Liver (tissue), 9 donors: ENCODE results near the gene ITGA11. TPM values are rescaled to one million over a fixed set of nuclear protein-coding genes. Genes with fewer than 3 reads are reported as not detected.
A peak's percentile ranks its signal among the peaks of the same experiment; 100 is the strongest.

Source experiments
- DNase-seq: peaks from one replicate; pipeline ENCODE4 v3.0.0-alpha.2; 2017; ENCODE audit warnings: low spot score
- H3K27ac ChIP-seq, 2 donors: one replicate each; pipeline ENCODE4 v1.7.0; 2013; ENCODE audit warnings: inconsistent platforms in 2 of 2, low read length in 2 of 2, control low read depth in 1 of 2, low read depth in 1 of 2, mild to moderate bottlenecking in 1 of 2
- H3K27me3 ChIP-seq, 4 donors: one replicate each; pipeline versions ENCODE4 v1.6.1 to v1.7.0; 2013; ENCODE audit warnings: low read length in 3 of 4, inconsistent platforms in 1 of 4, mild to moderate bottlenecking in 1 of 4, moderate library complexity in 1 of 4; ENCODE audit not compliant: control insufficient read depth in 4 of 4, insufficient read depth in 4 of 4
- H3K36me3 ChIP-seq, 4 donors: one replicate each; pipeline versions ENCODE4 v1.6.1 to v1.7.0; 2013; ENCODE audit warnings: low read length in 3 of 4, mild to moderate bottlenecking in 3 of 4, low read depth in 1 of 4, moderate library complexity in 1 of 4; ENCODE audit not compliant: control insufficient read depth in 4 of 4, insufficient read depth in 3 of 4
- H3K4me1 ChIP-seq, 4 donors: one replicate each; pipeline versions ENCODE4 v1.6.1 to v1.7.0; 2013; ENCODE audit warnings: low read length in 3 of 4, mild to moderate bottlenecking in 3 of 4, moderate library complexity in 1 of 4; ENCODE audit not compliant: control insufficient read depth in 4 of 4, insufficient read depth in 4 of 4
- H3K4me3 ChIP-seq, 3 donors: one replicate each; pipeline versions ENCODE4 v1.6.1 to v1.7.0; 2013; ENCODE audit warnings: low read length in 3 of 3, control low read depth in 1 of 3, low read depth in 1 of 3, mild to moderate bottlenecking in 1 of 3
- H3K9ac ChIP-seq, 2 donors: one replicate each; pipeline ENCODE4 v1.7.0; 2013; ENCODE audit warnings: low read length in 2 of 2, mild to moderate bottlenecking in 2 of 2, moderate library complexity in 2 of 2, control low read depth in 1 of 2, low read depth in 1 of 2
- H3K9me3 ChIP-seq, 4 donors: one replicate each; pipeline versions ENCODE4 v1.6.1 to v1.7.0; 2013; ENCODE audit warnings: low read length in 3 of 4; ENCODE audit not compliant: control insufficient read depth in 4 of 4
- ATF3 ChIP-seq: IDR thresholded peaks from 2 replicates; pipeline ENCODE4 v1.6.1; 2016; ENCODE audit warnings: antibody characterized with exemption
- CTCF ChIP-seq: fragments of 150-350 bp; IDR thresholded peaks from 2 replicates; pipeline ENCODE4 v1.5.1; 2017; ENCODE audit warnings: improper control_type of control experiment, low read depth, low read length; ENCODE audit not compliant: missing input control
- FOXA2 ChIP-seq: IDR thresholded peaks from 2 replicates; pipeline ENCODE4 v1.6.1; 2016; ENCODE audit warnings: antibody characterized with exemption
- GABPA ChIP-seq, 2 donors: IDR thresholded peaks in 1 of 2; conservative IDR thresholded peaks in 1 of 2; 2 replicates each; pipeline ENCODE4 v1.6.1; 2016; ENCODE audit warnings: antibody characterized with exemption in 2 of 2, mild to moderate bottlenecking in 1 of 2, moderate library complexity in 1 of 2
- HNF4A ChIP-seq, 2 donors: conservative IDR thresholded peaks; 2 replicates each; pipeline ENCODE4 v1.6.1; 2016; ENCODE audit warnings: antibody characterized with exemption in 2 of 2, mild to moderate bottlenecking in 2 of 2
- HNF4G ChIP-seq: IDR thresholded peaks from 2 replicates; pipeline ENCODE4 v1.6.1; 2016; ENCODE audit warnings: antibody characterized with exemption
- NR2F2 ChIP-seq: IDR thresholded peaks from 2 replicates; pipeline ENCODE4 v1.6.1; 2016; ENCODE audit warnings: antibody characterized with exemption
- RXRA ChIP-seq, 2 donors: IDR thresholded peaks; 2 replicates each; pipeline ENCODE4 v1.6.1; 2017 to 2018; ENCODE audit warnings: antibody characterized with exemption in 2 of 2, mild to moderate bottlenecking in 1 of 2
- SP1 ChIP-seq: IDR thresholded peaks from 2 replicates; pipeline ENCODE4 v1.6.1; 2018; ENCODE audit warnings: antibody characterized with exemption, mild to moderate bottlenecking
- YY1 ChIP-seq: IDR thresholded peaks from 2 replicates; pipeline ENCODE4 v1.6.1; 2016; ENCODE audit warnings: antibody characterized with exemption, mild to moderate bottlenecking
- WGBS: extraction: QIAGEN DNeasy Blood & Tissue Kit; methylation state at CpG from one replicate; pipeline ENCODE4 v1.1.7; 2013; 5-methylcytosine and 5-hydroxymethylcytosine counted together
- polyA plus RNA-seq, 2 donors: library from polyadenylated mRNA; stranded (reverse) in 1 of 2; unstranded in 1 of 2; fragments of 200-250 nt in 1 of 2; fragments of >200 nt in 1 of 2; fragmentation: Nextera tagmentation in 1 of 2; extraction: Ambion mirVana in 1 of 2; gene quantifications; one replicate each; pipeline versions ENCODE4 v1.2.1 to v1.2.3, GENCODE V29; 2013 to 2015
- total RNA-seq, 2 donors: library from RNA; depleted of rRNA; stranded (reverse); fragments of >200 nt; gene quantifications; one replicate each; pipeline ENCODE4 v1.2.3, GENCODE V29; 2014
- donor health status: healthy.
- donor health status: healthy.
- donor health status: healthy.
- donor health status: healthy.
- donor health status: healthy.

The ITGA11 gene
- total and polyA plus RNA-seq, 4 donors = 0.32 to 1.0 (median 0.67) TPM

DNA sequence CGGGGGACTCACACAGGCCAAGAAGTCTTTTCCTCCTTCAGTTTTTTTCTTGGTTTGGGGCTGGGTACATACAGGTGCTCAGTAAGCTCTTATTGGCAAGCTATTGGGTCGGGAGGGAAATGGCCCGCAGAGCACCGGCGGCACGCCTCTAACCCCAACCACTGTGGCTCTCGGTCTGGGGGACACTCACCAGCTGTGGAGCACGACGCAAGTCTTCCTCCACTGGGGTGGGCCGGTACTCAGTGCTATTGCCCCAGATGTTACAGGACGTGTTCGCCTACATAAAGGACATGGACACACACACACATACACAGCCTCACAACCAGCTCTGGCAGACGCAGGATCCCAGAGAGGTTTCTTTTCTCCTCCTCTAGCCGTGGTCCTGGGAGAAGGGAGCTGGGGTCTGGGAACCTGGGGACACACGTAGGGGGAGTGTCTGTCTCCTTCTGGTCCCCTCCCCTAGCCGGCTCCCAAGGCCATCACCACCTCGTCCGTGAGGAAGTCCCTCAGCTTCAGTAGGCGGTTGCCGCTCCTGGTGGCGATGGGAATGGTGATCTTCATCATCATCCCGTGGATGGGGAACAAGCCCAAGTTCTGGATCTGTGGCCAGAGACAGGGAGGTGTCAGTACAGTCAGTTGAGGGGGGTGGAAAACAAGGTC lies 121.0 kb downstream of the ITGA11 start:
- 92% methylated on average over 22 of the region's 22 CpGs for WGBS
- no peaks in the 10 kb centered on the region for H3K36me3 ChIP-seq
- H3K4me3 ChIP-seq = no peak overlapping the region
- H3K9me3 ChIP-seq = no peaks in the 10 kb centered on the region
- no peaks in the 10 kb centered on the region for H3K27me3 ChIP-seq
- peak; percentile 25 for DNase-seq
- TF ChIP-seq NR2F2 (no peak), GABPA (IDR thresholded peaks at IDR 0.05 in 1 of 2, conservative IDR thresholded peaks at IDR 0.05 in 1 of 2) (no peak)
- H3K9ac ChIP-seq = no peak overlapping the region
- no peak overlapping the region for H3K27ac ChIP-seq
- H3K4me1 ChIP-seq = peaks cover 4 to 11% (median 6%) of the 10 kb centered on the region in 4 donors

GRCh38 chr15:68310178-68310803 lies 121.7 kb downstream of the ITGA11 start:
- Histone ChIP-seq H3K36me3 (no peaks in the 10 kb centered on the region), H3K27ac (no peak overlapping the region), H3K27me3 (no peaks in the 10 kb centered on the region), H3K9ac (no peak overlapping the region), H3K9me3 (no peaks in the 10 kb centered on the region), H3K4me1 (peaks cover 4 to 11% (median 6%) of the 10 kb centered on the region in 4 donors), H3K4me3 (no peak overlapping the region)
- WGBS = 50% methylated on average over 7 of the region's 7 CpGs
- peak; percentile 20 for DNase-seq
- no peak for TF ChIP-seq NR2F2
- TF ChIP-seq HNF4A (conservative IDR thresholded peaks at IDR 0.05) = peak; percentile 37 to 54

DNA sequence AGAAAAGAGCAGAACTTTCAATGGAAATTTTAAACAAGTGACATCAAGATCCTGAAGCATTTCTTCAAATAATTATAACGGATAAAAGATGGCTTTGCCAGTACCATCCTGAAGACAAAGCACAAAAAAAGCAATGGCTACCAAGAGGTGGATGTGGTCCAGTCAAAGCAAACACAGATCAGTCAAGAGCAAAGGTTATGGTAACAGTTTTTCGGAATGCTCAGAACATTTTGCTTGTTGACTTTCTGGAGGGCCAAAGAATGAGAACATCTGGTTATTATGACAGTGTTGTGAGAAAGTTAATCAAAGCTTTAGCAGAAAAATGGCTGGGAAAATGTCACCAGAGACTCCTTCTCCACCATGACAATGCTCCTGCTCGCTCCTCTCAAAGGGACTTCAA lies 122.9 kb downstream of the ITGA11 start:
- peaks cover 4 to 11% (median 6%) of the 10 kb centered on the region in 4 donors for H3K4me1 ChIP-seq
- no peak overlapping the region for H3K27ac ChIP-seq
- H3K9me3 ChIP-seq = no peaks in the 10 kb centered on the region
- WGBS = 57% methylated on average over 3 of the region's 3 CpGs
- TF ChIP-seq SP1 (peak; percentile 66), ATF3 (no peak), FOXA2 (peak; percentile 46), YY1 (peak; percentile 55), HNF4A (conservative IDR thresholded peaks at IDR 0.05) (peak; percentile 67 to 70), CTCF (no peak), HNF4G (peak; percentile 22), RXRA (IDR thresholded peaks at IDR 0.05) (peak; percentile 28 to 29)
- no peak for DNase-seq
- no peak overlapping the region for H3K4me3 ChIP-seq
- H3K27me3 ChIP-seq = no peaks in the 10 kb centered on the region
- no peak overlapping the region for H3K9ac ChIP-seq
- H3K36me3 ChIP-seq = no peaks in the 10 kb centered on the region
